H1 (cell line): ENCODE results near the gene KRT8. TPM values are rescaled to one million over a fixed set of nuclear protein-coding genes. Genes with fewer than 3 reads are reported as not detected.
A peak's percentile ranks its signal among the peaks of the same experiment; 100 is the strongest.

ENCODE experiments used
- CTCF ChIA-PET: fragments of 300-600 bp; sonication (Branson Sonifier 250); formaldehyde crosslinking; loops from one replicate; lab custom pipeline; 2021; ENCODE audit not compliant: partially characterized antibody; lab: Charles Lee
- POLR2A ChIA-PET: fragments of 300-600 bp; sonication (Branson Sonifier 250); formaldehyde crosslinking; loops from one replicate; lab custom pipeline; 2021; ENCODE audit warnings: inconsistent platforms; ENCODE audit not compliant: partially characterized antibody; lab: Charles Lee
- DNase-seq, 2 experiments: peaks; one replicate each; pipeline versions ENCODE4 v3.0.0 to v3.0.0-alpha.2; 2010 to 2022; ENCODE audit warnings: low spot score in 2 of 2, low read depth in 1 of 2, mixed read lengths in 1 of 2
- FAIRE-seq: peaks from 2 replicates; lab custom pipeline; 2011; peaks lifted over from hg19 to GRCh38; lab: Jason Lieb, UNC
- H2AFZ ChIP-seq: 2 replicates; pipeline ENCODE4 v1.8.1; 2012; ENCODE audit warnings: low read length, inconsistent platforms
- H2AK5ac ChIP-seq: 2 replicates; pipeline ENCODE4 v1.6.1; 2013; ENCODE audit warnings: low read depth, low read length
- H2BK120ac ChIP-seq: replicated peaks from 2 replicates; pipeline ENCODE3; 2013; ENCODE audit warnings: low read depth, low read length, inconsistent platforms
- H2BK12ac ChIP-seq: 2 replicates; pipeline ENCODE4 v1.6.1; 2013; ENCODE audit warnings: low read depth, low read length
- H2BK15ac ChIP-seq: 2 replicates; pipeline ENCODE4 v1.6.1; 2013; ENCODE audit warnings: low read length
- H2BK20ac ChIP-seq: 2 replicates; pipeline ENCODE4 v1.6.1; 2013; ENCODE audit warnings: low read length
- H2BK5ac ChIP-seq: 2 replicates; pipeline ENCODE4 v1.6.1; 2013; ENCODE audit warnings: low read depth, low read length
- H3K14ac ChIP-seq: 2 replicates; pipeline ENCODE4 v1.6.1; 2013; ENCODE audit warnings: inconsistent platforms; ENCODE audit not compliant: insufficient read length
- H3K18ac ChIP-seq: 2 replicates; pipeline ENCODE4 v1.6.1; 2013; ENCODE audit warnings: low read length; ENCODE audit errors: extremely low read depth
- H3K23ac ChIP-seq: 2 replicates; pipeline ENCODE4 v1.6.1; 2013; ENCODE audit warnings: inconsistent platforms; ENCODE audit not compliant: insufficient read length
- H3K23me2 ChIP-seq: 2 replicates; pipeline ENCODE4 v1.6.1; 2013; ENCODE audit warnings: low read depth, low read length
- H3K27ac ChIP-seq: 2 replicates; pipeline ENCODE4 v1.6.1; 2011; ENCODE audit warnings: low read depth, low read length, inconsistent platforms
- H3K27me3 ChIP-seq, 4 experiments: replicated peaks in 1 of 4; 1 replicate in 1 of 4; 2 replicates in 3 of 4; pipeline versions ENCODE4 v1.6.1 to v1.8.1; 2011 to 2013; ENCODE audit warnings: low read length in 3 of 4, mild to moderate bottlenecking in 3 of 4, inconsistent platforms in 2 of 4, mixed read lengths in 2 of 4, moderate library complexity in 1 of 4; ENCODE audit not compliant: control insufficient read depth in 3 of 4, insufficient read depth in 3 of 4; ENCODE audit errors: extremely low read depth in 1 of 4
- H3K36me3 ChIP-seq, 4 experiments: 2 replicates each; pipeline versions ENCODE4 v1.6.1 to v1.8.1; 2011 to 2013; ENCODE audit warnings: mild to moderate bottlenecking in 4 of 4, low read length in 3 of 4, moderate library complexity in 2 of 4, control low read depth in 1 of 4, inconsistent platforms in 1 of 4; ENCODE audit not compliant: insufficient read depth in 4 of 4, control insufficient read depth in 2 of 4
- H3K4ac ChIP-seq: replicated peaks from 2 replicates; pipeline ENCODE3; 2013; ENCODE audit warnings: low read length, low read depth, mixed read lengths, inconsistent platforms; ENCODE audit not compliant: insufficient read length
- H3K4me1 ChIP-seq, 4 experiments: replicated peaks in 1 of 4; 1 replicate in 1 of 4; 2 replicates in 3 of 4; pipeline versions ENCODE4 v1.6.1 to v1.8.1; 2011 to 2013; ENCODE audit warnings: low read length in 3 of 4, inconsistent platforms in 2 of 4, mixed read lengths in 1 of 4; ENCODE audit not compliant: insufficient read depth in 4 of 4, control insufficient read depth in 3 of 4
- H3K4me2 ChIP-seq, 2 experiments: 2 replicates each; pipeline versions ENCODE4 v1.6.1 to v1.8.1; 2011 to 2013; ENCODE audit warnings: low read depth in 2 of 2, low read length in 2 of 2, control low read depth in 1 of 2, inconsistent platforms in 1 of 2, mild to moderate bottlenecking in 1 of 2; ENCODE audit not compliant: insufficient read depth in 1 of 2
- H3K4me3 ChIP-seq, 4 experiments: fragments of 200-600, 300-600 bp in 1 of 4; sonication (generic), shearing (Covaris generic), sonication (Bioruptor Twin) in 1 of 4; 2 replicates each; pipeline versions ENCODE4 v1.5.1 to v1.8.1; 2011 to 2016; ENCODE audit warnings: low read length in 4 of 4, low read depth in 3 of 4, control low read depth in 2 of 4, inconsistent platforms in 2 of 4, mild to moderate bottlenecking in 2 of 4, mixed read lengths in 1 of 4, moderate library complexity in 1 of 4; ENCODE audit not compliant: insufficient read depth in 2 of 4; ENCODE audit errors: extremely low read depth in 1 of 4
- H3K56ac ChIP-seq: replicated peaks from 2 replicates; pipeline ENCODE3; 2013; ENCODE audit warnings: low read depth, mild to moderate bottlenecking, mixed read lengths, low read length, inconsistent platforms; ENCODE audit not compliant: insufficient read length
- H3K79me1 ChIP-seq: 2 replicates; pipeline ENCODE4 v1.6.1; 2013; ENCODE audit warnings: low read depth, low read length, control low read depth
- H3K79me2 ChIP-seq, 2 experiments: 2 replicates each; pipeline versions ENCODE4 v1.6.1 to v1.8.1; 2012 to 2013; ENCODE audit warnings: low read length in 2 of 2, mild to moderate bottlenecking in 2 of 2, inconsistent platforms in 1 of 2; ENCODE audit not compliant: insufficient read depth in 2 of 2, control insufficient read depth in 1 of 2
- H3K9ac ChIP-seq, 4 experiments: replicated peaks in 1 of 4; 1 replicate in 1 of 4; 2 replicates in 3 of 4; pipeline versions ENCODE4 v1.6.1 to v1.8.1; 2011 to 2013; ENCODE audit warnings: low read depth in 3 of 4, low read length in 3 of 4, control low read depth in 2 of 4, mild to moderate bottlenecking in 2 of 4, moderate library complexity in 2 of 4, inconsistent platforms in 1 of 4; ENCODE audit errors: extremely low read depth in 1 of 4
- H3K9me3 ChIP-seq, 2 experiments: 2 replicates each; pipeline versions ENCODE4 v1.6.1 to v1.8.1; 2012 to 2013; ENCODE audit warnings: mild to moderate bottlenecking in 2 of 2, moderate library complexity in 2 of 2, control low read depth in 1 of 2, inconsistent platforms in 1 of 2, low read depth in 1 of 2, low read length in 1 of 2, mixed read lengths in 1 of 2; ENCODE audit not compliant: insufficient read depth in 2 of 2
- H4K20me1 ChIP-seq, 2 experiments: replicated peaks in 1 of 2; 2 replicates each; pipeline versions ENCODE3 to v1.8.1; 2011 to 2013; ENCODE audit warnings: inconsistent platforms in 2 of 2, low read length in 2 of 2, mild to moderate bottlenecking in 1 of 2; ENCODE audit not compliant: insufficient read depth in 2 of 2, control insufficient read depth in 1 of 2
- H4K5ac ChIP-seq: 2 replicates; pipeline ENCODE4 v1.6.1; 2013; ENCODE audit warnings: low read length, low read depth, mixed read lengths, inconsistent platforms; ENCODE audit not compliant: insufficient read length
- H4K8ac ChIP-seq: 2 replicates; pipeline ENCODE4 v1.8.0; 2013; ENCODE audit warnings: mild to moderate bottlenecking, moderate library complexity, low read length, inconsistent platforms; ENCODE audit not compliant: insufficient read depth; ENCODE audit errors: extremely low read depth
- H4K91ac ChIP-seq: replicated peaks from 2 replicates; pipeline ENCODE3; 2013; ENCODE audit warnings: low read length, mixed read lengths, inconsistent platforms; ENCODE audit not compliant: insufficient read length
- ASH2L ChIP-seq: fragments of 200-600, 300-600 bp; sonication (generic); IDR thresholded peaks from one replicate; pipeline ENCODE4 v1.7.1; 2017; ENCODE audit warnings: low read length
- POLR2A ChIP-seq, 2 experiments: IDR thresholded peaks; 1 replicate in 1 of 2; 2 replicates in 1 of 2; pipeline ENCODE4 v1.6.1; 2011; ENCODE audit warnings: low read depth in 2 of 2, low read length in 2 of 2, mild to moderate bottlenecking in 2 of 2; ENCODE audit errors: control extremely low read depth in 1 of 2
- RBBP5 ChIP-seq: IDR thresholded peaks from 2 replicates; pipeline ENCODE4 v1.7.1; 2012; ENCODE audit warnings: low read depth, mild to moderate bottlenecking, inconsistent platforms, low read length, moderate library complexity, borderline replicate concordance
- WGBS, 2 experiments: shearing (Covaris generic) in 1 of 2; methylation state at CpG; one replicate each; pipeline versions ENCODE4 v1.1.6 to v1.1.7; 2013 to 2015; ENCODE audit warnings: low lambda C conversion rate in 2 of 2, mixed read lengths in 2 of 2, inconsistent platforms in 1 of 2, low coverage in 1 of 2, missing lambda C conversion rate in 1 of 2; ENCODE audit not compliant: insufficient replicate concordance in 2 of 2, insufficient coverage in 1 of 2, insufficient read length in 1 of 2; ENCODE audit errors: extremely low coverage in 1 of 2, missing lambda C conversion rate in 1 of 2; 5-methylcytosine and 5-hydroxymethylcytosine counted together
- polyA plus RNA-seq, 7 experiments: library from polyadenylated mRNA; depleted of rRNA in 3 of 7; stranded (reverse) in 5 of 7; unstranded in 2 of 7; fragments of >200 nt in 5 of 7; fragments of 200-250 nt in 2 of 7; gene quantifications; 1 replicate in 5 of 7; 2 replicates in 1 of 7; 4 replicates in 1 of 7; pipeline versions ENCODE4 v1.2.1 to v1.2.3, GENCODE V29; 2011 to 2013; ENCODE audit warnings: missing spikeins in 2 of 7, mixed read lengths in 2 of 7
- total RNA-seq: library from RNA; stranded (reverse); fragmentation: NEBNext Ultra II Directional; extraction: Animal tissue kit (Norgen Biotek cat#: 25700); gene quantifications from 2 replicates; pipeline ENCODE4 v1.2.1, GENCODE V29; 2021

Gene KRT8
- total and polyA plus RNA-seq, 2 of the 8 experiments (the other 6 are each of a cell fraction or from before 2014, with no cell fraction given): 280 to 290 TPM

GRCh38 chr12:52907092-52907810 is 2.4 kb upstream of the KRT8 start:
- ChIA-PET POLR2A (interaction anchor here (0.6 to 17.4 kb wide), 9 partner anchors 9 to 95 kb away, joined by 3 to 297 read pairs (median 3); partner anchors contain the start of gene KRT18), CTCF (interaction anchor here (0.6 to 36.8 kb wide), 15 partner anchors 10 to 545 kb away, joined by 3 to 1250 read pairs (median 4); partner anchors contain the start of gene KRT18)
- peak overlapping the region; percentile 41 for H3K4ac ChIP-seq
- peak overlapping the region; percentile 39 for H4K5ac ChIP-seq
- no peak overlapping the region for H3K56ac ChIP-seq
- no peak overlapping the region for H3K9ac ChIP-seq
- peak overlapping the region; percentile 3 for H2BK120ac ChIP-seq
- H3K4me2 ChIP-seq: peak overlapping the region; percentile 0 to 18; a peak in 1 of 4 replicates
- WGBS, 2 experiments: 42% methylated on average over 7 of the region's 7 CpGs; no CpG with 5 or more reads in 1 of the 2 experiments
- peaks cover 5% of the 10 kb centered on the region for H3K79me1 ChIP-seq
- H4K8ac ChIP-seq: peak overlapping the region; percentile 66; the same call in 1 of the 2 replicates
- peaks cover 0 to 19% of the 10 kb centered on the region in 2 experiments; a peak in 2 of 4 replicates for H3K79me2 ChIP-seq
- H4K91ac ChIP-seq: peak overlapping the region; percentile 48
- FAIRE-seq: no peak
- H4K20me1 ChIP-seq: peaks cover 0 to 4% of the 10 kb centered on the region in 2 experiments
- peak overlapping the region; percentile 79 for H2AFZ ChIP-seq
- H2BK15ac ChIP-seq: 0 out of 2 replicates have a peak overlapping the region, but pooled peaks have one; percentile 89
- H3K4me1 ChIP-seq: peaks cover 15 to 31% (median 23%) of the 10 kb centered on the region in 4 experiments
- H3K23me2 ChIP-seq: no peaks in the 10 kb centered on the region; the same call in 1 of the 2 replicates
- H3K23ac ChIP-seq: no peak overlapping the region
- TF ChIP-seq RBBP5 (peak; percentile 26; the same call in 1 of the 2 replicates), ASH2L (peak; percentile 38), POLR2A (IDR thresholded peaks at IDR 0.05; ENCODE audit: control extremely low read depth in 1 of 2, low read depth in 2 of 2, low read length in 2 of 2) (no peak)
- DNase-seq: no peak
- peak overlapping the region; percentile 76 for H2BK20ac ChIP-seq
- peak overlapping the region; percentile 97 for H2BK12ac ChIP-seq
- no peaks in the 10 kb centered on the region for H3K9me3 ChIP-seq
- no peak overlapping the region for H3K14ac ChIP-seq
- H3K18ac ChIP-seq: peak overlapping the region; percentile 92
- no peak overlapping the region for H3K27ac ChIP-seq
- 0 out of 2 replicates have a peak overlapping the region, but pooled peaks have one; percentile 53 for H2AK5ac ChIP-seq
- H2BK5ac ChIP-seq: peak overlapping the region; percentile 77; the same call in 1 of the 2 replicates
- H3K4me3 ChIP-seq: no peak overlapping the region
- H3K36me3 ChIP-seq: no peaks in the 10 kb centered on the region
- no peaks in the 10 kb centered on the region; a peak in 1 of 7 replicates for H3K27me3 ChIP-seq
